ENCODE data around the gene TRIM8. TPM values are rescaled to one million over a fixed set of nuclear protein-coding genes. Genes with fewer than 3 reads are reported as not detected.

TRIM8 gene
- total RNA-seq, 1 donor from 2014 or later: 99.6 TPM

Other genes starting within 250 kb of the TRIM8 start
- gene NFKB2, start 248.8 kb upstream of the TRIM8 start, total RNA-seq: 20.5 TPM
- 1.7 TPM for gene PSD, start 225.7 kb upstream of the TRIM8 start, total RNA-seq
- gene FBXL15, start 223.6 kb upstream of the TRIM8 start, total RNA-seq: 12.1 TPM
- gene CUEDC2, start 211.9 kb upstream of the TRIM8 start, total RNA-seq: 62.4 TPM
- not detected for gene C10orf95, start 192.9 kb upstream of the TRIM8 start, total RNA-seq
- gene ACTR1A, start 141.8 kb upstream of the TRIM8 start, total RNA-seq: 123 TPM
- gene SUFU, start 140.5 kb upstream of the TRIM8 start, total RNA-seq: 6.1 TPM
- gene ARL3, start 69.9 kb downstream of the TRIM8 start, total RNA-seq: 13.1 TPM
- gene SFXN2, start 70.2 kb downstream of the TRIM8 start, total RNA-seq: 2.8 TPM
- gene WBP1L, start 99.5 kb downstream of the TRIM8 start, total RNA-seq: 19.2 TPM
- gene CYP17A1, start 192.9 kb downstream of the TRIM8 start, total RNA-seq: not detected
- gene BORCS7, start 209.8 kb downstream of the TRIM8 start, total RNA-seq: 15.8 TPM
- gene AS3MT, start 225.0 kb downstream of the TRIM8 start, total RNA-seq: 7.2 TPM

Measured in cardiac septum (tissue), 1 donor.